Heart left ventricle (tissue), 16 donors: ENCODE measurements around the gene YIPF7. TPM values are rescaled to one million over a fixed set of nuclear protein-coding genes. Genes with fewer than 3 reads are reported as not detected.
A peak's percentile ranks its signal among the peaks of the same experiment; 100 is the strongest.

Experiments
- ATAC-seq, 4 donors: fragments of 200-7000 bp; cut with Tn5 transposase; one replicate each; pipeline ENCODE4 v1.9.1; 2020 to 2022; ENCODE audit warnings: moderate library complexity in 4 of 4, mild to moderate bottlenecking in 3 of 4, moderate number of reproducible peaks in 1 of 4
- DNase-seq, 5 donors: peaks; one replicate each; pipeline ENCODE4 v3.0.0-alpha.2; 2020
- H3K27ac ChIP-seq, 12 donors: fragments of 200-600 bp; sonication (generic) in 4 of 12; one replicate each; pipeline versions ENCODE4 v1.5.0 to v1.8.0; 2016 to 2022; ENCODE audit warnings: mild to moderate bottlenecking in 2 of 12
- H3K27me3 ChIP-seq, 9 donors: fragments of 200-600 bp; sonication (generic) in 2 of 9; one replicate each; pipeline versions ENCODE4 v1.5.1 to v1.8.0; 2016 to 2022; ENCODE audit warnings: mild to moderate bottlenecking in 3 of 9
- H3K36me3 ChIP-seq, 9 donors: fragments of 200-600 bp; sonication (generic) in 2 of 9; one replicate each; pipeline versions ENCODE4 v1.5.0 to v1.8.0; 2018 to 2022; ENCODE audit warnings: mild to moderate bottlenecking in 2 of 9
- H3K4me1 ChIP-seq, 12 donors: fragments of 200-600 bp; sonication (generic) in 4 of 12; one replicate each; pipeline versions ENCODE4 v1.5.0 to v1.8.0; 2016 to 2022; ENCODE audit warnings: mild to moderate bottlenecking in 3 of 12
- H3K4me3 ChIP-seq, 12 donors: fragments of 200-600 bp; sonication (generic) in 4 of 12; one replicate each; pipeline versions ENCODE4 v1.5.0 to v1.8.0; 2017 to 2022; ENCODE audit warnings: mild to moderate bottlenecking in 9 of 12, moderate library complexity in 4 of 12
- H3K9me3 ChIP-seq, 12 donors: fragments of 200-600 bp; sonication (generic) in 4 of 12; one replicate each; pipeline versions ENCODE4 v1.5.0 to v1.8.0; 2016 to 2022; ENCODE audit warnings: mild to moderate bottlenecking in 1 of 12
- POLR2A ChIP-seq, 2 donors: fragments of 450-650 bp; IDR thresholded peaks; one replicate each; pipeline ENCODE4 v1.6.1; 2017; ENCODE audit warnings: antibody characterized with exemption in 2 of 2, mild to moderate bottlenecking in 2 of 2, moderate library complexity in 2 of 2
- WGBS, 4 donors: extraction: QIAGEN DNeasy Blood & Tissue Kit in 2 of 4; methylation state at CpG; one replicate each; pipeline versions ENCODE4 v1.1.5 to v1.1.7; 2013 to 2018; 5-methylcytosine and 5-hydroxymethylcytosine counted together
- intact Hi-C, 10 donors: fragments of 100-400 bp; cut with DNase I; formaldehyde crosslinking; loops; one replicate each; pipeline versions ENCODE4 v1.11.1 to v1.14.2; 2022
- polyA plus RNA-seq, 2 donors: library from polyadenylated mRNA; stranded (reverse); fragments of 200-250 nt; gene quantifications; one replicate each; pipeline ENCODE4 v1.2.3, GENCODE V29; 2013
- total RNA-seq, 9 donors: library from RNA; depleted of rRNA in 2 of 9; stranded (reverse); fragments of >200 nt in 2 of 9; fragmentation: NEBNext Ultra II Directional in 3 of 9; extraction: Animal tissue kit (Norgen Biotek cat#: 25700) in 3 of 9; gene quantifications; one replicate each; pipeline versions ENCODE4 v1.1.0 to v1.2.4, GENCODE V29; 2016 to 2023
- TF ChIP-seq, protein P1 (sequence below), 12 donors: fragments of 200-600 bp; sonication (generic) in 4 of 12; IDR thresholded peaks; one replicate each; pipeline versions ENCODE4 v1.5.0 to v1.8.0; 2018 to 2022; ENCODE audit warnings: antibody characterized with exemption in 12 of 12, mild to moderate bottlenecking in 5 of 12
- donor health status: ischemic (EF 13 %, LVEDD 7.1; RV severe dilation, severe dysfunction).
- donor health status: healthy with polysubstance abuse.
- donor health status: DM: no; HTN: yes; CAD: no.
- donor health status: DM: no; HTN: no; CAD: no.
- donor health status: ischemic (EF 25% LVEDD 6.9; RV normal size, moderate dysfunction).
- donor health status: ischemic (EF 25% LVEDD 5.7; RV mildly dilated, moderate dysfunction).
- donor health status: healthy.
- donor health status: DM: yes; HTN: yes; CAD: no.
- donor health status: ischemic (EF 35%, LVEDD 5.7; RV mildly dilated, moderate dysfunction).
- donor health status: nonischemic (EF 11% LVEDD 7.7; RV severe dilation, severe dysfunction).
- donor health status: DM: yes; HTN: yes; CAD: no.
- donor health status: PGD.
- donor health status: ischemic (EF 29% LVEDD 5.4; RV normal size, mild dysfunction).
- donor health status: nonischemic (EF 23%, LVEDD 6.1; RV moderate dilation, normal function).

The YIPF7 gene
- total and polyA plus RNA-seq, 11 donors: 0.36 to 1.6 (median 1.1) TPM; not detected in 1

DNA sequence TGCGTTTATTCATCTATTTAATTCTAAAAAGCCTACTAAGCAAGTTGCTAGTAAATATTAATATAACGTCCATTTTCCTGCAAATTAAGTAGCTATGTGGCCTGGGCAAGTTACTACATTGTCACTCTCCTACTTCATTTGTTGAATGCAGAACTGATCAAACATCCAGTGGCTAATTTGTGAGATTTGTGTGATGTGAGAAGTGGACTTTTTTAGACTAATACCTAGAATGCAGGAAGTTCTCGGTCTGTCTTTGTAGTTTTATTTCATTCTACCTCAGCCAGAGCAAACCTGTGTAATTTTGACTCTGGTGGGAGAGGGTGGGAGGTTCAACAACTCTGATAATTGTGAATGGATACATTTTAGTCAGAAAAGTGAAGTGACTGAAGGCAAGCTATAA is 27.6 kb upstream of the YIPF7 start:
- Histone ChIP-seq H3K9me3 (no peaks in the 10 kb centered on the region), H3K4me1 (peaks cover 0 to 31% (median 15%) of the 10 kb centered on the region in 12 donors), H3K27me3 (no peaks in the 10 kb centered on the region), H3K4me3 (peak overlapping the region; percentile 57 to 95 (median 80)), H3K36me3 (peaks cover 0 to 35% (median 25%) of the 10 kb centered on the region in 9 donors), H3K27ac (peak overlapping the region; percentile 47 to 93 (median 88))
- no peak for DNase-seq
- TF ChIP-seq, protein P1, sequence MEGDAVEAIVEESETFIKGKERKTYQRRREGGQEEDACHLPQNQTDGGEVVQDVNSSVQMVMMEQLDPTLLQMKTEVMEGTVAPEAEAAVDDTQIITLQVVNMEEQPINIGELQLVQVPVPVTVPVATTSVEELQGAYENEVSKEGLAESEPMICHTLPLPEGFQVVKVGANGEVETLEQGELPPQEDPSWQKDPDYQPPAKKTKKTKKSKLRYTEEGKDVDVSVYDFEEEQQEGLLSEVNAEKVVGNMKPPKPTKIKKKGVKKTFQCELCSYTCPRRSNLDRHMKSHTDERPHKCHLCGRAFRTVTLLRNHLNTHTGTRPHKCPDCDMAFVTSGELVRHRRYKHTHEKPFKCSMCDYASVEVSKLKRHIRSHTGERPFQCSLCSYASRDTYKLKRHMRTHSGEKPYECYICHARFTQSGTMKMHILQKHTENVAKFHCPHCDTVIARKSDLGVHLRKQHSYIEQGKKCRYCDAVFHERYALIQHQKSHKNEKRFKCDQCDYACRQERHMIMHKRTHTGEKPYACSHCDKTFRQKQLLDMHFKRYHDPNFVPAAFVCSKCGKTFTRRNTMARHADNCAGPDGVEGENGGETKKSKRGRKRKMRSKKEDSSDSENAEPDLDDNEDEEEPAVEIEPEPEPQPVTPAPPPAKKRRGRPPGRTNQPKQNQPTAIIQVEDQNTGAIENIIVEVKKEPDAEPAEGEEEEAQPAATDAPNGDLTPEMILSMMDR (IDR thresholded peaks at IDR 0.05): no peak
- no peak for TF ChIP-seq POLR2A (IDR thresholded peaks at IDR 0.05)
- intact Hi-C loops: loop anchor here in 4 of 10 donors (5.0 to 10.0 kb wide), 3 partner anchors 43 to 48 kb away; partner anchors contain the start of gene GNPDA2 (in 3 of the 4)
- no peak for ATAC-seq
- 3 to 7% (median 5%) methylated on average over 3 of the region's 3 CpGs for WGBS, 4 donors

DNA sequence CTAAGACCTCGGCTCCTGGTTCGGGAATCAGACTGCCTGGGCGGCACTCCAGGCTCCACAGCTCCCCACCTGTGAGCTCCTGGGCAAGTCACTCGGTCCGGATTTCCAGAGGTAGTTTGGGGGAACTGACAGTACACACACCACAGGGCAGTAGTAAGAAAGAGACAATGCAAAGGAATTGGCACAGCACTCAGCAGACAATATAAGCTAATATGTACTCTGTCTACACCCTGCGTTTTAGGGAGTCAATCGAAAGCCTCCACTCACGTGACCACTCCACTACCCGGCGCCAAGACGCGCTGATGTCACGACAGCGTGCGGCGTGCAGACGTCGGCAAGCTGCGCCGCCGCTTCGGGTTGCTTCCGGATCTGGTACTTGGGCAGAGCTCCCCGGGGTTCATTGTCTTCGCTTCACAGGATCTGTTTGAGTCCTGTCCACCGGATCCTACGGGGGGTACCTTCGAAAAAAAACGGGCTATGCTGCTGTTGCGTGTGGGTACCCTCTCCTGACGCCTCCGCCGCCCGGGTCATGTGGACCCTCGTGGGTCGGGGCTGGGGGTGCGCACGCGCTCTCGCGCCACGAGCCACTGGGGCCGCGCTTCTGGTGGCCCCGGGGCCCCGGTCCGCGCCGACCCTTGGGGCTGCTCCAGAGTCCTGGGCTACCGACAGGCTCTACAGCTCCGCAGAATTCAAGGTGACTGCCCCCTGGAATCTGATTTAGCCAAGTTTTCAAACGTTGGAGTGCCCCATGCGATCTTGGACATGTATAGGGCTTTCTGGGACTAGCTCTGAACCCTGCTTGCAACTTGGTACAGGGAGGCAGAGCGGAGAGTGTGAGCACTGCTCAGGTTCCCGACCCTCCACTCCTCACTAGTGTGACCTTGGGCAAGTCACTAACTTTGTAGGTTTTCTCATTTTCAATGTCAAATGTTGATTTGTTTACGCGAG is 26.9 kb upstream of the YIPF7 start, which contains the start of gene GUF1:
GUF1 (plus strand) TSS at position 327 of the 948 bp plus-strand sequence; CDS start at position 530, 203 bp downstream.
- Histone ChIP-seq H3K4me1 (peaks cover 0 to 31% (median 15%) of the 10 kb centered on the region in 12 donors), H3K4me3 (peak within 1 kb of the TSS; percentile 57 to 95 (median 80)), H3K9me3 (no peaks in the 10 kb centered on the region), H3K27me3 (no peaks in the 10 kb centered on the region), H3K36me3 (peaks cover 0 to 28% (median 18%) of the 10 kb centered on the region in 9 donors), H3K27ac (peak within 1 kb of the TSS; percentile 47 to 93 (median 88))
- intact Hi-C loops: loop anchor here in 4 of 10 donors (5.0 to 10.0 kb wide), 3 partner anchors 44 to 49 kb away; partner anchors contain the start of gene GNPDA2 (in 3 of the 4)
- 0 to 2% (median 1%) methylated on average over 36 to 57 of the region's 57 CpGs for WGBS, 4 donors
- TF ChIP-seq, protein P1 (IDR thresholded peaks at IDR 0.05): peak in 1 of 12 donors; percentile 4
- peak in 1 of 2 donors; percentile 60 for TF ChIP-seq POLR2A (IDR thresholded peaks at IDR 0.05)
- ATAC-seq (peak; percentile 98 to 99 (median 99)), DNase-seq (peak; percentile 89 to 95 (median 93))

DNA sequence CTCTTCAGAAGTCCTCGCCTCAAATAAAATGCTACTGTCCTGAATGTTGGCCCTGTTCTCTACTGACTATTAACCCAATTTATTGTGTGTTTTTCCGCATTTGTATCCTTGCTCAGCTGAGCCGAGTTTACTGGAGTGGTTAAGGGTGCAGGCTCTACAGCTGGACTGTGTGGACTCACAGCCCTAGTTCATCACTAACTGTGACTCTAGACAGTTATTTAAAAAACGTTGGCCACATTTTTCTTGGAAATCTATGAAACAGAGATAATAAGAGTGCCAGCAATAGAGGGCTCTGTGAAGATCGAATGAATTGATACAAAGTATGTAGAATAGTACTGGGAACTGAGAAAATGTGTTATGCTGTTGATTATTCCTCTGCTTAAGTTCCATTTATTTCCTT is 23.9 kb upstream of the YIPF7 start:
- WGBS, 4 donors: 72 to 75% (median 74%) methylated on average over 5 of the region's 5 CpGs

More for the DNA sequence above, 23.9 kb upstream of the YIPF7 start:
- Histone ChIP-seq H3K4me1 (peaks cover 0 to 23% (median 15%) of the 10 kb centered on the region in 12 donors), H3K36me3 (no peaks in the 10 kb centered on the region), H3K27me3 (no peaks in the 10 kb centered on the region), H3K4me3 (no peak overlapping the region), H3K9me3 (no peaks in the 10 kb centered on the region), H3K27ac (no peak overlapping the region)
- ATAC-seq: no peak
- intact Hi-C loops: loop anchor here in 4 of 10 donors (5.0 to 10.0 kb wide), 3 partner anchors 47 to 52 kb away; partner anchors contain the start of gene GNPDA2 (in 3 of the 4)
- no peak for DNase-seq
- TF ChIP-seq, protein P1 (IDR thresholded peaks at IDR 0.05): no peak
- no peak for TF ChIP-seq POLR2A (IDR thresholded peaks at IDR 0.05)
